Panc1 (cell line): ENCODE results near the gene SRSF9. TPM values are rescaled to one million over a fixed set of nuclear protein-coding genes. Genes with fewer than 3 reads are reported as not detected.
A peak's percentile ranks its signal among the peaks of the same experiment; 100 is the strongest.

Experiments
- ATAC-seq: fragments of 200-7000 bp; cut with Tn5 transposase; 2 replicates; pipeline ENCODE4 v1.9.1; 2020; ENCODE audit warnings: mild to moderate bottlenecking, moderate library complexity
- BruUV-seq: library from RNA; stranded (reverse); fragments of 400-500 nt; replicated peaks from 2 replicates; lab custom pipeline; 2021; lab: Mats Ljungman, UMichigan
- CTCF ChIA-PET: fragments of 300-600 bp; sonication (Branson Sonifier 250); formaldehyde crosslinking; loops from one replicate; lab custom pipeline; 2022; ENCODE audit warnings: antibody characterized with exemption; lab: Charles Lee
- POLR2A ChIA-PET: fragments of 300-600 bp; sonication (Branson Sonifier 250); formaldehyde crosslinking; loops from one replicate; lab custom pipeline; 2022; ENCODE audit warnings: antibody characterized with exemption; lab: Charles Lee
- DNase-seq: peaks from one replicate; pipeline ENCODE4 v3.0.0-alpha.2; 2010; ENCODE audit warnings: low read depth, low spot score
- H3K27ac ChIP-seq: 2 replicates; pipeline ENCODE4 v1.5.1; 2011; ENCODE audit warnings: mild to moderate bottlenecking, low read length, inconsistent platforms
- H3K27me3 ChIP-seq: fragments of 200-500 bp; sonication (Bioruptor generic); 2 replicates; pipeline ENCODE4 v1.6.0; 2014; ENCODE audit warnings: low read length, inconsistent platforms; ENCODE audit not compliant: control insufficient read depth, insufficient read depth
- H3K36me3 ChIP-seq: fragments of 200-500 bp; sonication (Bioruptor generic); 2 replicates; pipeline ENCODE4 v1.5.1; 2014; ENCODE audit warnings: inconsistent platforms, mild to moderate bottlenecking, low read length, moderate library complexity; ENCODE audit not compliant: control insufficient read depth, insufficient read depth
- H3K4me1 ChIP-seq: 2 replicates; pipeline ENCODE4 v1.5.1; 2011; ENCODE audit warnings: inconsistent platforms, mild to moderate bottlenecking, low read length, moderate library complexity; ENCODE audit not compliant: control insufficient read depth, insufficient read depth
- H3K4me3 ChIP-seq, 2 experiments: 2 replicates each; pipeline ENCODE4 v1.5.1; 2011 to 2012; ENCODE audit warnings: low read depth in 2 of 2, low read length in 2 of 2, mild to moderate bottlenecking in 2 of 2, inconsistent platforms in 1 of 2, moderate library complexity in 1 of 2
- H3K9me3 ChIP-seq: fragments of 200-500 bp; sonication (Bioruptor generic); 2 replicates; pipeline ENCODE4 v1.5.1; 2014; ENCODE audit warnings: low read depth, mild to moderate bottlenecking, inconsistent platforms, low read length, moderate library complexity; ENCODE audit not compliant: control insufficient read depth, insufficient read depth
- POLR2AphosphoS5 ChIP-seq: IDR thresholded peaks from 2 replicates; pipeline ENCODE4 v1.6.1; 2012; ENCODE audit warnings: mild to moderate bottlenecking, low read depth, low read length, moderate library complexity
- SIN3A ChIP-seq: IDR thresholded peaks from 2 replicates; pipeline ENCODE4 v1.6.1; 2012; ENCODE audit warnings: low read depth, mild to moderate bottlenecking, low read length, moderate library complexity, borderline replicate concordance; ENCODE audit not compliant: insufficient read depth
- TCF7L2 ChIP-seq: IDR thresholded peaks from 2 replicates; pipeline ENCODE4 v1.6.1; 2011; ENCODE audit warnings: mild to moderate bottlenecking, low read depth, low read length, inconsistent platforms
- in situ Hi-C: cut with HindIII; loops from 2 replicates; pipeline ENCODE4 v1.10.0; 2016; ENCODE audit warnings: low sequenced_read_pairs, low pct_unique_long_range_greater_than_20kb
- intact Hi-C: fragments of 100-400 bp; cut with micrococcal nuclease; formaldehyde crosslinking; loops from one replicate; pipeline ENCODE4 v1.10.0; 2022; ENCODE audit not compliant: unreplicated experiment
- total RNA-seq: library from RNA; stranded (reverse); gene quantifications from one replicate; pipeline ENCODE4 v1.2.1, GENCODE V29; 2021; ENCODE audit not compliant: unreplicated experiment
- TF ChIP-seq, protein P1 (sequence below): fragments of 450-650 bp; IDR thresholded peaks from 2 replicates; pipeline ENCODE4 v1.5.1; 2017; ENCODE audit warnings: mild to moderate bottlenecking
- TF ChIP-seq, protein P2 (sequence below), 2 experiments: IDR thresholded peaks; 2 replicates each; pipeline ENCODE4 v1.6.1; 2011 to 2012; ENCODE audit warnings: low read depth in 2 of 2, control low read depth in 1 of 2, low read length in 1 of 2, mild to moderate bottlenecking in 1 of 2, moderate library complexity in 1 of 2; ENCODE audit not compliant: insufficient read depth in 1 of 2

Gene SRSF9
- total RNA-seq, 1 experiment from 2014 or later = 269 TPM

DNA sequence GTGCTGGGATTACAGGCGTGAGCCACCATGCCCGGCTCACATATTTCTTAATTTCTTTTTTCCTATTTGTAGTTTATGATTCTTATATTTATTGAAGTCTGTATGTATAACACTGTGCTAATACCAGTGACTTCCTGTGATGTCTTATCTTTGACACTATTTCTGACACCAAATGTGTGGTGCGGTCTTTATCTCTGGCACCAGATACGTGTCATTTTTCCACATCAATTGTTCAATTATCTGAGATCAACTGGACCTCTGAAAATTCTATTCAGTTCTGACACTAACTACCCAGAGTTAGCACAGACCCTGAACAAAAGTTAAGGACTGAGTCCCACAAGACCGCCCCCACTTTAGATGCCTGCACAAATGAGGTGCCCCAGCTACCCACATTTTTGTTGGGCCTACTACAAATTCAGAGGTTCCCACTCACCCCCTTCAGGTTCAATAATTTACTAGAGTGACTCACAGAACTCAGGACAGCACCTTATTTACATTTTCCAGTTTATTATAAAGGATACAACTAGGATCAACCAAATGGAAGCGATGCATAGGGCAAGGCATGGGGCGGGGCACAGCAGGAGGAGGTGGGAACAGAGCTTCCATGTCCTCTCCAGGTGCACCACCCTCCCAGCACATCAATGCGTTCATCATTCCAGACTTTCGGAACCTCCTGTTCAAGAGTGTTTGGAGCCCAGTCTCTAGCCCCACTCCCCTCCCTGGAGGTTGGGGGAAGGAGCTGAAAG lies 11.6 kb upstream of the SRSF9 start:
- TF ChIP-seq, protein P1, sequence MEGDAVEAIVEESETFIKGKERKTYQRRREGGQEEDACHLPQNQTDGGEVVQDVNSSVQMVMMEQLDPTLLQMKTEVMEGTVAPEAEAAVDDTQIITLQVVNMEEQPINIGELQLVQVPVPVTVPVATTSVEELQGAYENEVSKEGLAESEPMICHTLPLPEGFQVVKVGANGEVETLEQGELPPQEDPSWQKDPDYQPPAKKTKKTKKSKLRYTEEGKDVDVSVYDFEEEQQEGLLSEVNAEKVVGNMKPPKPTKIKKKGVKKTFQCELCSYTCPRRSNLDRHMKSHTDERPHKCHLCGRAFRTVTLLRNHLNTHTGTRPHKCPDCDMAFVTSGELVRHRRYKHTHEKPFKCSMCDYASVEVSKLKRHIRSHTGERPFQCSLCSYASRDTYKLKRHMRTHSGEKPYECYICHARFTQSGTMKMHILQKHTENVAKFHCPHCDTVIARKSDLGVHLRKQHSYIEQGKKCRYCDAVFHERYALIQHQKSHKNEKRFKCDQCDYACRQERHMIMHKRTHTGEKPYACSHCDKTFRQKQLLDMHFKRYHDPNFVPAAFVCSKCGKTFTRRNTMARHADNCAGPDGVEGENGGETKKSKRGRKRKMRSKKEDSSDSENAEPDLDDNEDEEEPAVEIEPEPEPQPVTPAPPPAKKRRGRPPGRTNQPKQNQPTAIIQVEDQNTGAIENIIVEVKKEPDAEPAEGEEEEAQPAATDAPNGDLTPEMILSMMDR = no peak
- TF ChIP-seq TCF7L2 = no peak
- TF ChIP-seq SIN3A = no peak
- TF ChIP-seq POLR2AphosphoS5 = no peak
- TF ChIP-seq, protein P2, sequence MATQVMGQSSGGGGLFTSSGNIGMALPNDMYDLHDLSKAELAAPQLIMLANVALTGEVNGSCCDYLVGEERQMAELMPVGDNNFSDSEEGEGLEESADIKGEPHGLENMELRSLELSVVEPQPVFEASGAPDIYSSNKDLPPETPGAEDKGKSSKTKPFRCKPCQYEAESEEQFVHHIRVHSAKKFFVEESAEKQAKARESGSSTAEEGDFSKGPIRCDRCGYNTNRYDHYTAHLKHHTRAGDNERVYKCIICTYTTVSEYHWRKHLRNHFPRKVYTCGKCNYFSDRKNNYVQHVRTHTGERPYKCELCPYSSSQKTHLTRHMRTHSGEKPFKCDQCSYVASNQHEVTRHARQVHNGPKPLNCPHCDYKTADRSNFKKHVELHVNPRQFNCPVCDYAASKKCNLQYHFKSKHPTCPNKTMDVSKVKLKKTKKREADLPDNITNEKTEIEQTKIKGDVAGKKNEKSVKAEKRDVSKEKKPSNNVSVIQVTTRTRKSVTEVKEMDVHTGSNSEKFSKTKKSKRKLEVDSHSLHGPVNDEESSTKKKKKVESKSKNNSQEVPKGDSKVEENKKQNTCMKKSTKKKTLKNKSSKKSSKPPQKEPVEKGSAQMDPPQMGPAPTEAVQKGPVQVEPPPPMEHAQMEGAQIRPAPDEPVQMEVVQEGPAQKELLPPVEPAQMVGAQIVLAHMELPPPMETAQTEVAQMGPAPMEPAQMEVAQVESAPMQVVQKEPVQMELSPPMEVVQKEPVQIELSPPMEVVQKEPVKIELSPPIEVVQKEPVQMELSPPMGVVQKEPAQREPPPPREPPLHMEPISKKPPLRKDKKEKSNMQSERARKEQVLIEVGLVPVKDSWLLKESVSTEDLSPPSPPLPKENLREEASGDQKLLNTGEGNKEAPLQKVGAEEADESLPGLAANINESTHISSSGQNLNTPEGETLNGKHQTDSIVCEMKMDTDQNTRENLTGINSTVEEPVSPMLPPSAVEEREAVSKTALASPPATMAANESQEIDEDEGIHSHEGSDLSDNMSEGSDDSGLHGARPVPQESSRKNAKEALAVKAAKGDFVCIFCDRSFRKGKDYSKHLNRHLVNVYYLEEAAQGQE (IDR thresholded peaks at IDR 0.05; ENCODE audit: insufficient read depth in 1 of 2, low read depth in 2 of 2, low read length in 1 of 2) = no peak
- Histone ChIP-seq H3K9me3 (no peaks in the 10 kb centered on the region), H3K27me3 (no peaks in the 10 kb centered on the region), H3K4me3 (no peak overlapping the region), H3K27ac (no peak overlapping the region), H3K36me3 (no peaks in the 10 kb centered on the region), H3K4me1 (peaks cover 3% of the 10 kb centered on the region; the same call in 1 of the 2 replicates)
- intact Hi-C loops (no loop called here), in situ Hi-C loops (no loop called here)
- ATAC-seq (no peak), DNase-seq (no peak)
- ChIA-PET POLR2A (interaction anchor here (0.7 kb wide), 1 partner anchor 12 kb away, joined by 5 read pairs; the partner anchor contains the start of gene SRSF9), CTCF (interaction anchor here (0.6 kb wide), 2 partner anchors 367 to 373 kb away, joined by 3 read pairs; no protein-coding TSS in a partner anchor)
- no TSS peak for BruUV-seq

DNA sequence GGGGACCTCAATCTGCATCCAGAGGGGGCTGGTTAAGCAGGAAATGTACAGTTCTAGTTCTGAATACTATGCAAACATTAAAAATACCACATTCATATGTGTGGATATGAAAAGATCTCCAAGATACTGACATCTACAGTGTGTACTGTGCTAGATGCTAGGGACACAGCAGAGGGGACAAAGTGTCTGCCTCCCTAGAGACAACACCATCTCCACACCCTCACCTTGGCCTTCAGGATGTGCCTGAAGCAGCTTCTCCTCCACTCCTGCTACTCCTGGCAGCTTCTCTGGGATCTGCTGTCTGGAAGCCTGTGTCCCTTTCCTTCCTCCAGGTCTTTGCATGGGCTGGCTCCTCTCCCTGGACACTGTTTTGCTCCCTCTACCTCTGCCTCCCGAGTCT lies 10.7 kb upstream of the SRSF9 start:
- intact Hi-C loops (no loop called here), in situ Hi-C loops (no loop called here)
- DNase-seq (no peak), ATAC-seq (peak; percentile 64; the same call in 1 of the 2 replicates)
- Histone ChIP-seq H3K36me3 (no peaks in the 10 kb centered on the region), H3K27me3 (no peaks in the 10 kb centered on the region), H3K9me3 (no peaks in the 10 kb centered on the region), H3K27ac (no peak overlapping the region), H3K4me1 (peaks cover 3% of the 10 kb centered on the region; the same call in 1 of the 2 replicates), H3K4me3 (no peak overlapping the region)
- BruUV-seq = no TSS peak
- ChIA-PET CTCF (no interaction called here), POLR2A (no interaction called here)
- TF ChIP-seq, protein P2 (IDR thresholded peaks at IDR 0.05; ENCODE audit: insufficient read depth in 1 of 2, low read depth in 2 of 2, low read length in 1 of 2) = no peak
- no peak for TF ChIP-seq TCF7L2
- no peak for TF ChIP-seq POLR2AphosphoS5
- TF ChIP-seq, protein P1 = no peak
- no peak for TF ChIP-seq SIN3A
